Ishikawa (cell line): ENCODE data around the gene NANOS2.
A peak's percentile ranks its signal among the peaks of the same experiment; 100 is the strongest.

ENCODE experiments used
- CEBPB ChIP-seq: IDR thresholded peaks from 2 replicates; pipeline ENCODE4 v1.6.1; 2012
- CREB1 ChIP-seq: IDR thresholded peaks from 2 replicates; pipeline ENCODE4 v1.6.1; 2012; ENCODE audit warnings: low read depth
- EGR1 ChIP-seq: IDR thresholded peaks from 2 replicates; pipeline ENCODE4 v1.6.1; 2012
- EP300 ChIP-seq: IDR thresholded peaks from 2 replicates; pipeline ENCODE4 v1.6.1; 2012; ENCODE audit warnings: borderline replicate concordance
- FOXM1 ChIP-seq: IDR thresholded peaks from 2 replicates; pipeline ENCODE4 v1.6.1; 2012; ENCODE audit warnings: low read depth, borderline replicate concordance
- NFIC ChIP-seq: IDR thresholded peaks from 2 replicates; pipeline ENCODE4 v1.6.1; 2012
- RAD21 ChIP-seq: IDR thresholded peaks from 2 replicates; pipeline ENCODE4 v1.6.1; 2012; ENCODE audit warnings: low read depth
- TAF1 ChIP-seq: IDR thresholded peaks from 2 replicates; pipeline ENCODE4 v1.6.1; 2012; ENCODE audit warnings: low read depth, mild to moderate bottlenecking
- TCF12 ChIP-seq: IDR thresholded peaks from 2 replicates; pipeline ENCODE4 v1.6.1; 2012; ENCODE audit warnings: low read depth
- TEAD4 ChIP-seq: IDR thresholded peaks from 2 replicates; pipeline ENCODE4 v1.6.1; 2012
- YY1 ChIP-seq: IDR thresholded peaks from 2 replicates; pipeline ENCODE4 v1.6.1; 2012; ENCODE audit warnings: low read depth
- ZBTB7A ChIP-seq: IDR thresholded peaks from 2 replicates; pipeline ENCODE4 v1.6.1; 2012; ENCODE audit warnings: low read depth
- TF ChIP-seq, protein P1 (sequence below): IDR thresholded peaks from 2 replicates; pipeline ENCODE4 v1.6.1; 2012
- TF ChIP-seq, protein P2 (sequence below): IDR thresholded peaks from 2 replicates; pipeline ENCODE4 v1.6.1; 2012; ENCODE audit warnings: low read depth, mild to moderate bottlenecking
- TF ChIP-seq, protein P3 (sequence below): IDR thresholded peaks from 2 replicates; pipeline ENCODE4 v1.6.1; 2012

Gene NANOS2

DNA sequence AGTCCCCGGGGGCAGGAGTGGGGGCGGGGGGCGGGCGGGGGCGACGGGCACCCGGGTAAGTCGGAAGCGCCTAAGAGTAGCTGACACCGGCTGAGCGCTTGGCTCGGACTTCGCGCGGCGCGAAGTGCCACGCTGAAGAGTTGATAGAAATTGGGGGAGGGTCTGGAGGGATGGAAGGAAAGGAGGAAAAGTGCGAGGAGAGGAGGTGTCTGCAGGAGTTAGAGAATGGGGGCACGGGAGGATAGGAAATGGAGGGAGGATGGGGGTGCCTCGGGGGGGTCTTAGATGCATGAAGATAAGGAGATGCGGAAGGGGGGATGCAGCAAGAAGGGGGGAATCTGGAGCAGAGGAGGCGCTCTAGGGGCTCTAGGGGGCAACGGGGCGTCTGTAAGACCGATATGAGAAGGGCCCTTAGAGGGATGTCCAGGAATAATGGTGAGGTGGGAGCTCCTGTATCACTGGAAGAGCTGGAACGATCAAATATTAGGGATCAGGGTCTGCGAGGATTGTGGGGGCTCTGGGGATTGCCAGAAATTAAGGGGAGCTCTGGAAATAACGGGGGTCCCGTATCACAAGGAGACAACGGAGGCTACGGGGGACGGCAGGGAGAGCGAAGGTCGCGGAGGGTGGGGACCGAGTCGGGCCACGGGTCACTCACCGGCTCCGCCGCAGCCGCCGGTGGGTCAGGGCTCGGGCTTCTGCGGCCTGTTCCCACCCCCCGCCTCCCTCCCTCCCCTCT is 12.5 kb downstream of the NANOS2 start, which contains the start of gene MYPOP:
Gene MYPOP, minus strand, starts transcription at position 702 of the 739 bp plus-strand sequence. CDS start 840 bp downstream, outside the sequence.
- TF ChIP-seq, protein P1, sequence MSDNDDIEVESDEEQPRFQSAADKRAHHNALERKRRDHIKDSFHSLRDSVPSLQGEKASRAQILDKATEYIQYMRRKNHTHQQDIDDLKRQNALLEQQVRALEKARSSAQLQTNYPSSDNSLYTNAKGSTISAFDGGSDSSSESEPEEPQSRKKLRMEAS = peak; percentile 30; the same call in 1 of the 2 replicates
- TF ChIP-seq TEAD4 (no peak), ZBTB7A (peak; percentile 69; the same call in 1 of the 2 replicates), YY1 (no peak), FOXM1 (no peak), EGR1 (no peak), CREB1 (no peak), RAD21 (no peak), TCF12 (no peak), EP300 (no peak), CEBPB (no peak), TAF1 (no peak), NFIC (no peak)
- TF ChIP-seq, protein P2, sequence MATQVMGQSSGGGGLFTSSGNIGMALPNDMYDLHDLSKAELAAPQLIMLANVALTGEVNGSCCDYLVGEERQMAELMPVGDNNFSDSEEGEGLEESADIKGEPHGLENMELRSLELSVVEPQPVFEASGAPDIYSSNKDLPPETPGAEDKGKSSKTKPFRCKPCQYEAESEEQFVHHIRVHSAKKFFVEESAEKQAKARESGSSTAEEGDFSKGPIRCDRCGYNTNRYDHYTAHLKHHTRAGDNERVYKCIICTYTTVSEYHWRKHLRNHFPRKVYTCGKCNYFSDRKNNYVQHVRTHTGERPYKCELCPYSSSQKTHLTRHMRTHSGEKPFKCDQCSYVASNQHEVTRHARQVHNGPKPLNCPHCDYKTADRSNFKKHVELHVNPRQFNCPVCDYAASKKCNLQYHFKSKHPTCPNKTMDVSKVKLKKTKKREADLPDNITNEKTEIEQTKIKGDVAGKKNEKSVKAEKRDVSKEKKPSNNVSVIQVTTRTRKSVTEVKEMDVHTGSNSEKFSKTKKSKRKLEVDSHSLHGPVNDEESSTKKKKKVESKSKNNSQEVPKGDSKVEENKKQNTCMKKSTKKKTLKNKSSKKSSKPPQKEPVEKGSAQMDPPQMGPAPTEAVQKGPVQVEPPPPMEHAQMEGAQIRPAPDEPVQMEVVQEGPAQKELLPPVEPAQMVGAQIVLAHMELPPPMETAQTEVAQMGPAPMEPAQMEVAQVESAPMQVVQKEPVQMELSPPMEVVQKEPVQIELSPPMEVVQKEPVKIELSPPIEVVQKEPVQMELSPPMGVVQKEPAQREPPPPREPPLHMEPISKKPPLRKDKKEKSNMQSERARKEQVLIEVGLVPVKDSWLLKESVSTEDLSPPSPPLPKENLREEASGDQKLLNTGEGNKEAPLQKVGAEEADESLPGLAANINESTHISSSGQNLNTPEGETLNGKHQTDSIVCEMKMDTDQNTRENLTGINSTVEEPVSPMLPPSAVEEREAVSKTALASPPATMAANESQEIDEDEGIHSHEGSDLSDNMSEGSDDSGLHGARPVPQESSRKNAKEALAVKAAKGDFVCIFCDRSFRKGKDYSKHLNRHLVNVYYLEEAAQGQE = no peak
- TF ChIP-seq, protein P3, sequence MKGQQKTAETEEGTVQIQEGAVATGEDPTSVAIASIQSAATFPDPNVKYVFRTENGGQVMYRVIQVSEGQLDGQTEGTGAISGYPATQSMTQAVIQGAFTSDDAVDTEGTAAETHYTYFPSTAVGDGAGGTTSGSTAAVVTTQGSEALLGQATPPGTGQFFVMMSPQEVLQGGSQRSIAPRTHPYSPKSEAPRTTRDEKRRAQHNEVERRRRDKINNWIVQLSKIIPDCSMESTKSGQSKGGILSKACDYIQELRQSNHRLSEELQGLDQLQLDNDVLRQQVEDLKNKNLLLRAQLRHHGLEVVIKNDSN = no peak

DNA sequence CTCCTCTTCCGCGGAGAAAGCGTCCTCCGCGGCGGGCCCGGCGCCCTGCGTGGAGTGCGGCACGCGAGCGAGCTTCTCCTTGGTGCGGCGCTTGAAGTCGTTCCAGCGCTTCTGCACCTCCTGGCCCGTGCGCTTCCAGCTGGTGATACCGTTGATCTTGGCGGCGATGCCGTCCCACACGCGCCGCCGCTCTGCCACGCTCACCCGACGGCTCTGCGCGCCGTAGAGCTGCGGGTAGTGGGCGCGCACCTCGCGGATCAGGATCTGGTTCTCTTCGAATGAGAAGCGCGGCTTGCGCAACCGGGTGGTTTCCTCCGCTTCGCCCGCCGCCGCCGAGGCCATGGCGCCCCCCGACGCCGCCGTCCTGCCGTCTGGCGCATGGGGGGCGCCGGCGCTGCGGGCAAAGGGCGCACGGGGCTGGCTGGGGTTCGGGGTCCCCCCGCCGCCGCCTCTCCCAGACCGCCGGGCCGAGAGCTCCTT is 13.1 kb downstream of the NANOS2 start:
- TF ChIP-seq NFIC = no peak
- TF ChIP-seq, protein P3 = no peak
- TF ChIP-seq, protein P2 = no peak
- no peak for TF ChIP-seq FOXM1
- TF ChIP-seq TCF12 = no peak
- no peak for TF ChIP-seq RAD21
- TF ChIP-seq TEAD4 = no peak
- TF ChIP-seq EP300 = no peak

DNA sequence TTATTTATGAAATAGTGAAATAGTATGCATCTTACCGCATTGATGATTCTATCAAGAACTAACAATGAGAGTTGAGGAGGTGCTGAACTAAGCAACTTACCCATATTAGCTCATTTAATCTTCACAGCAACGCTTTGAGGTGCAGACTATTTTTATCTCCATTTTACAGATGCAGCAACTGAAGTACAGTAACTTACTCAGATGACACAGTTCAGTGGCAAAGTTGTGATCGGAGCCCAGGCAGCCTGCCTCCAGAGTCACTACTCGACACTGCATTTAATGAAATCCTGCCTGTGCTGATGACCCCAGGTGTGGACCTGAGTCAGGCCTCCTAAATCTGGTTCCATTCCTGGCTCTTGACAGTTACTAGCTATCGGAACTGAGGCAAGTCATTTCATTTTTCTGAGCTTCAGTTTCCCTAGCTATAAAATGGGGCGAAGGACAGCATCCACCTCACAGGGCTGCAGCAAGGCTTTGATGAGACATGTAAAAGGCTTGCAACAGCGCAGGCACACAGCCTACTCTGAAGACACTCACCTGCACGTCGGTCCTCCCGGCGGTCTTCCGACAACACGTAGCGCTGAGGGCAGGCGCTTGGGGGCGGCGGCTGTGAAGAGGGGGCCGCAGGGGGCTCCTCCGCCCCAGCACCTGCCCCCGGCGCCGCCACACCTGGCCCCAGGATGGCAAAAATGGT is 13.7 kb downstream of the NANOS2 start:
- no peak for TF ChIP-seq TEAD4
- no peak for TF ChIP-seq EGR1
- TF ChIP-seq RAD21 = no peak
- no peak for TF ChIP-seq TAF1
- TF ChIP-seq, protein P3 = no peak
- no peak for TF ChIP-seq TCF12
- TF ChIP-seq, protein P2 = no peak
